MM.1S (cell line): Measurements from ENCODE around the gene ZNF385A.

Source experiments
- DNase-seq: peaks from one replicate; pipeline ENCODE4 v3.0.0-alpha.2; 2015
- H2AFZ ChIP-seq: fragments of 300-600 bp; sonication (generic); 2 replicates; pipeline ENCODE4 v1.6.0; 2016; ENCODE audit warnings: antibody characterized with exemption, low read length
- H3F3A ChIP-seq: fragments of 300-600 bp; sonication (generic); 2 replicates; pipeline ENCODE4 v1.6.1; 2016; ENCODE audit warnings: mild to moderate bottlenecking, antibody characterized with exemption, low read length, moderate library complexity, mixed read lengths; ENCODE audit not compliant: insufficient read depth
- H3K27ac ChIP-seq: fragments of 300-600 bp; sonication (generic); 2 replicates; pipeline ENCODE4 v1.5.1; 2016; ENCODE audit warnings: mild to moderate bottlenecking, low read length
- H3K27me3 ChIP-seq: fragments of 300-600 bp; sonication (generic); replicated peaks from 2 replicates; pipeline ENCODE4 v1.6.0; 2016; ENCODE audit warnings: low read length; ENCODE audit not compliant: insufficient read depth
- H3K36me3 ChIP-seq: fragments of 300-600 bp; sonication (generic); replicated peaks from 2 replicates; pipeline ENCODE4 v1.6.1; 2016; ENCODE audit warnings: mild to moderate bottlenecking, low read length, mixed read lengths; ENCODE audit not compliant: insufficient read depth
- H3K4me1 ChIP-seq: fragments of 300-600 bp; sonication (generic); 2 replicates; pipeline ENCODE4 v1.6.1; 2016; ENCODE audit warnings: low read length, mixed read lengths
- H3K4me2 ChIP-seq: fragments of 300-600 bp; sonication (generic); 2 replicates; pipeline ENCODE4 v1.6.0; 2016; ENCODE audit warnings: low read depth, low read length
- H3K4me3 ChIP-seq: fragments of 300-600 bp; sonication (generic); 2 replicates; pipeline ENCODE4 v1.5.1; 2016; ENCODE audit warnings: low read length, mixed read lengths
- H3K79me2 ChIP-seq: fragments of 300-600 bp; sonication (generic); 2 replicates; pipeline ENCODE4 v1.6.1; 2016; ENCODE audit warnings: mixed run types, low read length, mixed read lengths
- H3K9ac ChIP-seq: fragments of 300-600 bp; sonication (generic); 2 replicates; pipeline ENCODE4 v1.6.1; 2016; ENCODE audit warnings: low read length, mixed read lengths
- H3K9me2 ChIP-seq: fragments of 300-600 bp; sonication (generic); replicated peaks from 2 replicates; pipeline ENCODE4 v1.6.1; 2016; ENCODE audit warnings: mild to moderate bottlenecking, low read length, mixed read lengths; ENCODE audit not compliant: insufficient read depth
- H3K9me3 ChIP-seq: fragments of 300-600 bp; sonication (generic); replicated peaks from 2 replicates; pipeline ENCODE4 v1.6.1; 2016; ENCODE audit warnings: mild to moderate bottlenecking, low read length, mixed read lengths; ENCODE audit not compliant: insufficient read depth
- H4K20me1 ChIP-seq: fragments of 300-600 bp; sonication (generic); 2 replicates; pipeline ENCODE4 v1.6.1; 2016; ENCODE audit warnings: mild to moderate bottlenecking, low read length, moderate library complexity, mixed read lengths; ENCODE audit not compliant: insufficient read depth
- EZH2 ChIP-seq: fragments of 300-600 bp; sonication (generic); optimal IDR thresholded peaks from 2 replicates; pipeline ENCODE3; 2017; ENCODE audit warnings: low read depth, mild to moderate bottlenecking, antibody characterized with exemption, low read length, mixed read lengths
- EZH2phosphoT487 ChIP-seq: fragments of 300-600 bp; sonication (generic); IDR thresholded peaks from 2 replicates; pipeline ENCODE4 v1.6.1; 2018; ENCODE audit warnings: antibody characterized with exemption, low read length
- TF ChIP-seq, protein P1 (sequence below): fragments of 300-600 bp; sonication (generic); IDR thresholded peaks from 2 replicates; pipeline ENCODE4 v1.5.1; 2016; ENCODE audit warnings: antibody characterized with exemption, low read length, mixed read lengths

Gene ZNF385A

DNA sequence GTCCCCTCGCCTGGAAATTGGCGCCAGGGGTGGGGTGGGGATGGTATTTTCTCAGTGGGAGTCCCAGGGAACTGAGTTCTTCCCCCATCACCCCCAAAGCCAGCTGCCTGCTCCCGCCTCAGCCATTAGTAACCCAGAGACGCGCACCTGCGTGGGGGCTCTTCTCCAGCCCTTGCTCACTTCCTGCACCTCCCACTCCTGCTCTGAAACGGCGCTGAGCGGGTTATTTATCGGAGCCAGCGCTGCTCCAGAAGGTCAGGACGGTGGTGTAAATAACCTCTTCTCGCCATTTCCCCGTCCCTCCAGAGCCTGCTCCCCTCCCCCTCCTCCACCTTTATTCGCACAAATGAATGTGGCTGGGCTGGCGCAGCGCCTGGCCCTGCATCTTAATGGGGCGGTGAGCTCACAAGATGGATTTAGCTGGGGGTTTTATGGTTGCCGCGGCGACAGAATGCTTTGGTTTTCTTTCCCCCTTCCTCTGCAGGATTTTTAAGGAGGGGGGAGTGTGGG lies 32.5 kb downstream of the ZNF385A start:
- TF ChIP-seq EZH2: no peak
- Histone ChIP-seq H3K27me3 (no peaks in the 10 kb centered on the region), H4K20me1 (no peaks in the 10 kb centered on the region), H3K79me2 (no peaks in the 10 kb centered on the region), H3K27ac (no peak overlapping the region), H3K4me2 (no peak overlapping the region), H3K4me1 (no peaks in the 10 kb centered on the region), H3K4me3 (no peak overlapping the region), H3K36me3 (0 out of 2 replicates have a peak, but pooled peaks cover 3% of the 10 kb centered on the region), H3K9me2 (no peaks in the 10 kb centered on the region), H3K9ac (no peak overlapping the region), H2AFZ (no peak overlapping the region), H3F3A (no peaks in the 10 kb centered on the region), H3K9me3 (no peaks in the 10 kb centered on the region)
- DNase-seq: no peak

DNA sequence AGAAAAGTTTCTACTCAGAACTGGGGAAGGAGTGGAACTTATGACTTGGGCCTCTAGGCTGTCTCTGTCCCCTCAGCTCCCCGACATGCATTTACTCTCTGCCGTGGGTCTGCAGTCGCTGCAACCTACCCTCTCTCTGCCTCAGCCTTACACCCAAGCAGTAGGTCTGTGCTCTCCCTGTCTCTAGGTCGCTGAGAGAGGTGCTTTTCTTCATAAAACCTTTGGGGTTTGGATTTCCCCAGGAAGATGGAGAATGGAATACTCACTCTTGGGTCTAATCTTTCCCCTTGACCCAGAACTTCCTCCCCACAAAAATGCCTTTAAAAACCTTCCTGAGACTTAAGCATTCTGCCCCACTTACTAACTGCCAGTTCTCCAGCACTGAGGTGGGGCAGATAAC lies 33.2 kb downstream of the ZNF385A start:
- Histone ChIP-seq H3K27me3 (no peaks in the 10 kb centered on the region), H3K9me2 (no peaks in the 10 kb centered on the region), H3F3A (no peaks in the 10 kb centered on the region), H3K9ac (no peak overlapping the region), H3K9me3 (no peaks in the 10 kb centered on the region), H2AFZ (no peak overlapping the region), H4K20me1 (no peaks in the 10 kb centered on the region), H3K4me3 (no peak overlapping the region), H3K4me1 (no peaks in the 10 kb centered on the region), H3K27ac (no peak overlapping the region), H3K36me3 (0 out of 2 replicates have a peak, but pooled peaks cover 3% of the 10 kb centered on the region), H3K79me2 (no peaks in the 10 kb centered on the region), H3K4me2 (no peak overlapping the region)
- TF ChIP-seq EZH2phosphoT487 (no peak), EZH2 (no peak)
- TF ChIP-seq, protein P1, sequence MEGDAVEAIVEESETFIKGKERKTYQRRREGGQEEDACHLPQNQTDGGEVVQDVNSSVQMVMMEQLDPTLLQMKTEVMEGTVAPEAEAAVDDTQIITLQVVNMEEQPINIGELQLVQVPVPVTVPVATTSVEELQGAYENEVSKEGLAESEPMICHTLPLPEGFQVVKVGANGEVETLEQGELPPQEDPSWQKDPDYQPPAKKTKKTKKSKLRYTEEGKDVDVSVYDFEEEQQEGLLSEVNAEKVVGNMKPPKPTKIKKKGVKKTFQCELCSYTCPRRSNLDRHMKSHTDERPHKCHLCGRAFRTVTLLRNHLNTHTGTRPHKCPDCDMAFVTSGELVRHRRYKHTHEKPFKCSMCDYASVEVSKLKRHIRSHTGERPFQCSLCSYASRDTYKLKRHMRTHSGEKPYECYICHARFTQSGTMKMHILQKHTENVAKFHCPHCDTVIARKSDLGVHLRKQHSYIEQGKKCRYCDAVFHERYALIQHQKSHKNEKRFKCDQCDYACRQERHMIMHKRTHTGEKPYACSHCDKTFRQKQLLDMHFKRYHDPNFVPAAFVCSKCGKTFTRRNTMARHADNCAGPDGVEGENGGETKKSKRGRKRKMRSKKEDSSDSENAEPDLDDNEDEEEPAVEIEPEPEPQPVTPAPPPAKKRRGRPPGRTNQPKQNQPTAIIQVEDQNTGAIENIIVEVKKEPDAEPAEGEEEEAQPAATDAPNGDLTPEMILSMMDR: no peak
- no peak for DNase-seq

DNA sequence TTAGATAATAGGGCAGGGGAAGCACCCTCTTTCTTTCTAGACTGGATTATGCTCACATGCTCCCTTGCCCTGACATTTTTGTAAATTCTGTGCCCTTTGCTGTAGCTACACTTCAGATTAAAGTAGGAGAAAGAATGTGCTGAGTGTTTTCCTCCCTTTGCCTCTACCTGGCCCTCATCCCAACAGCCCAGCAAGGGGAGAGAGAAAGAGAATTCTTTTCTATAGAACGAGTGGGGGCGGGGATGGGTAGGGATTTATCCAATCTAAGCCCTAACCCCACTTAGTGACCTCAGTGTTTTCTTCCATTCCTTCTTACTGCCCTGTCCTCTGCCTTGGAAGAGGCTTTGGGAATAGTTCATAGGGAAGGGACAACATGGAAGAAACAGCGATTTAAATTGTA lies 33.8 kb downstream of the ZNF385A start:
- Histone ChIP-seq H3K4me1 (no peaks in the 10 kb centered on the region), H3K27ac (no peak overlapping the region), H3K4me3 (no peak overlapping the region), H3K9ac (no peak overlapping the region), H3F3A (no peaks in the 10 kb centered on the region), H3K9me3 (no peaks in the 10 kb centered on the region), H3K79me2 (no peaks in the 10 kb centered on the region), H4K20me1 (no peaks in the 10 kb centered on the region), H2AFZ (no peak overlapping the region), H3K9me2 (no peaks in the 10 kb centered on the region), H3K36me3 (0 out of 2 replicates have a peak, but pooled peaks cover 3% of the 10 kb centered on the region), H3K27me3 (no peaks in the 10 kb centered on the region), H3K4me2 (no peak overlapping the region)
- DNase-seq: no peak
- TF ChIP-seq EZH2phosphoT487 (no peak), EZH2 (no peak)

DNA sequence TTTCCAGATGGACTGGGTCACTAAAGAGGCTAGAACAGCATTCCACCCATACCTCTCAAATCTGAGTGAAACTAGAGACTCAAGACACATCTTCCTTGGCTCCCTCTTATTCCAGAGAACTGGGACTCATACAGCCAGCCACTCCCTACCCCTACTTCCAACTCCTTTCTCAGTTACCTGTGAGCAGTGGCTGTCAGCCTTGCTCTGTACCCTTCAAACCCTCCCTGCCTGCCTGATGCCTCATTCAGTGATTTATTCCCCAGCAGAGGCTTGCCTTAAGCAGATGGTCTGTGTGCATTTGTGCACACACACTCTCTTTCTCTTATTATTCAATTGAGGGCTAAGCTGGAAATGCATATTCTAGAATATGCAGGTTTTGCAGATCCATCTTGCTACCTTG lies 34.9 kb downstream of the ZNF385A start:
- Histone ChIP-seq H3K4me2 (no peak overlapping the region), H3K79me2 (no peaks in the 10 kb centered on the region), H3K27ac (no peak overlapping the region), H3K36me3 (0 out of 2 replicates have a peak, but pooled peaks cover 3% of the 10 kb centered on the region), H3K27me3 (no peaks in the 10 kb centered on the region), H4K20me1 (no peaks in the 10 kb centered on the region), H3K9ac (no peak overlapping the region), H2AFZ (no peak overlapping the region), H3K4me1 (no peaks in the 10 kb centered on the region), H3K4me3 (no peak overlapping the region), H3K9me2 (no peaks in the 10 kb centered on the region), H3K9me3 (no peaks in the 10 kb centered on the region), H3F3A (no peaks in the 10 kb centered on the region)
- no peak for TF ChIP-seq EZH2
- TF ChIP-seq EZH2phosphoT487: no peak
- TF ChIP-seq, protein P1: no peak
- no peak for DNase-seq
